Naive B cell (primary cell): ENCODE data around the gene MAP3K6. TPM values are rescaled to one million over a fixed set of nuclear protein-coding genes. Genes with fewer than 3 reads are reported as not detected.
"Not testable (repeated sequence)": the region's sequence is repeated elsewhere in the genome, so short reads cannot be mapped to it uniquely, and the experiment has no call there.

ENCODE experiments used
- ATAC-seq, 2 donors: fragments of 150-1000 bp; cut with Tn5 transposase; 2 replicates each; pipeline ENCODE4 v1.10.0; 2021; ENCODE audit warnings: low read depth in 2 of 2, mild to moderate bottlenecking in 2 of 2, moderate library complexity in 2 of 2
- DNase-seq: peaks from one replicate; pipeline ENCODE4 v3.0.0; 2022
- H3K27ac Mint-ChIP-seq, 6 donors: one replicate each; pipeline ENCODE4 v1.8.0; 2020 to 2022; ENCODE audit warnings: mild to moderate bottlenecking in 6 of 6, mixed read lengths in 6 of 6, moderate library complexity in 5 of 6, inconsistent platforms in 2 of 6
- H3K27me3 Mint-ChIP-seq, 3 donors: one replicate each; pipeline ENCODE4 v1.8.0; 2021 to 2022; ENCODE audit warnings: mixed read lengths in 3 of 3, mild to moderate bottlenecking in 1 of 3
- H3K36me3 Mint-ChIP-seq, 2 donors: one replicate each; pipeline ENCODE4 v1.8.0; 2020 to 2022; ENCODE audit warnings: mixed read lengths in 2 of 2, inconsistent platforms in 1 of 2, mild to moderate bottlenecking in 1 of 2
- H3K4me1 Mint-ChIP-seq, 3 donors: one replicate each; pipeline ENCODE4 v1.8.0; 2020 to 2022; ENCODE audit warnings: mixed read lengths in 3 of 3, inconsistent platforms in 1 of 3, mild to moderate bottlenecking in 1 of 3, moderate library complexity in 1 of 3
- H3K4me3 Mint-ChIP-seq, 8 donors: one replicate each; pipeline ENCODE4 v1.8.0; 2020 to 2022; ENCODE audit warnings: mild to moderate bottlenecking in 8 of 8, mixed read lengths in 8 of 8, moderate library complexity in 8 of 8, inconsistent platforms in 2 of 8
- H3K9me3 Mint-ChIP-seq, 7 donors: one replicate each; pipeline ENCODE4 v1.8.0; 2020 to 2022; ENCODE audit warnings: mixed read lengths in 7 of 7, mild to moderate bottlenecking in 5 of 7, inconsistent platforms in 2 of 7, moderate library complexity in 1 of 7
- polyA plus RNA-seq, 6 donors: library from polyadenylated mRNA; unstranded; fragments of 300-500 nt; fragmentation: Illumina TruSeq; gene quantifications; one replicate each; pipeline ENCODE4 v1.2.3, GENCODE V29; 2021; ENCODE audit warnings: low read depth in 6 of 6

The MAP3K6 gene
- 1 to 10 TPM in 4 of 6 donors, under 1 TPM in 1, not detected in 1; 0.80 to 2.7 (median 2.0) TPM for polyA plus RNA-seq

DNA sequence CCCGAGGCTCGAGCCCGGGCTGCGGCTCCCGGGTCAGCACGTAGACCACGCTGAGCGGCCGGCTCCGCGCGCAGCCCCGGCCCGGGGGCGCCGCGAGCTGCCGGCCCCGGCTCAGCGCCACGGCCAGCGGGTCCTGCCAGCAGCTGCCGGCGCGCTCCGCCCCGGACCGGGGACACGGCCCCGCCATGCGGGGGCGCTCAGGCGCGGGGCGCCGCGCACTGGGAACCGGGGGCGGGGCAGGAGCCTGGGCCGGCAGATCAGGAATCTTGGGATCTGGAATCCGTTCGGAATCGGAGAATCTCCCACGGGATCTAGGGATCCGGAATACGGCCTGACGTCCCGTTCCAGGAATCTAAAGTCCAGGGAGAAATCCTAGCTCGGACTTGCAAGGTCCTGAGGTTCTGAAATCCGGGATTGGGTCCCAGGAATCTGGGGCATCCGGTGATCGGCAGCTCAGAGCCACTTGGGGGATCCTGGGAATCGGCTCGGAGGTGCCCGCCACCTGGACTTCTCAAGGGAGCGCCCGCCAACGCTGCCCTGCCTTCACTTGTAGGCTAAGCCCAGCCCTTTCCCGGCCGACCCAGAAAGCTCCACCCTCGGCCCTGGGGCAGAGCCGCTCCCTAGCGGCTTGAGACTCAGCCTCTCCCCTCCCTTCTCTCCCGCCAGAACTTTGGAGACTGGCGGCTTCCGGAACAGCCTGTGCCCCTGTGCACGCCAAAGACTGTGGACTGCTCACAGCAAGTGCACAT lies at the start of gene MAP3K6:
Gene MAP3K6 (minus strand): TSS at position 551 of the 749 bp plus-strand sequence. CDS start 364 bp downstream, at position 187.
- Mint-ChIP-seq H3K4me3 (peak within 1 kb of the TSS; percentile 88 to 97 (median 92)), H3K36me3 (no peaks in the 10 kb centered on the region), H3K27me3 (no peaks in the 10 kb centered on the region), H3K27ac (peak within 1 kb of the TSS in 2 of 6 donors; percentile 75 to 89), H3K9me3 (no peaks in the 10 kb centered on the region), H3K4me1 (peaks cover 41 to 67% (median 62%) of the 10 kb centered on the region in 3 donors)
- ATAC-seq: peak; percentile 15 to 19
- DNase-seq: no peak

- Mint-ChIP-seq H3K27ac (peak overlapping the region in 1 of 6 donors; percentile 59), H3K27me3 (no peaks in the 10 kb centered on the region), H3K4me3 (no peak overlapping the region), H3K4me1 (peaks cover 27 to 42% (median 35%) of the 10 kb centered on the region in 3 donors), H3K36me3 (peaks cover 16 to 21% of the 10 kb centered on the region in 2 donors), H3K9me3 (no peaks in the 10 kb centered on the region)
- DNase-seq (no peak), ATAC-seq (no peak)
These were observed 47.3 kb upstream of the MAP3K6 start for GRCh38 chr1:27414091-27414490.

DNA sequence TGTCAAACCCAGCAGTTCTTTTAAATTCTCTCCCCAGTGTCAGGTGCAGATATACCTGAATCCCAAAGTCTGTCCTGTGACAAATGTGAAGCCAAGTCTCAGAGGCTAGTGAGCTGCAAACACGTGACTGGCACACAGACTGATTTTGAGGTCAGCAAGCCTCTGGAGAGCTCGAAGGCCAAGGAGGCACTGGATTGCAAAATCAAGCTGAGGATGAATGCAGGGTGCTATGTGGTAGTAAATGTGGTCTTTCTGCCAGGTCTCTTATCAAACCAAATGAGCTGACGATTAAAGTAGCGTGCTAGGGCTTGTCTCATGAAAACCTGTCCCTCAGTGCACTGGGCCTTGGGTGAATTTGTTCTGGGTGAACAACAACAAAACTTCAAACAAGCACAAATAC lies 46.2 kb upstream of the MAP3K6 start:
- no peak for ATAC-seq
- Mint-ChIP-seq H3K9me3 (no peaks in the 10 kb centered on the region), H3K27me3 (no peaks in the 10 kb centered on the region), H3K36me3 (peaks cover 10 to 21% of the 10 kb centered on the region in 2 donors), H3K4me1 (peaks cover 29 to 37% (median 32%) of the 10 kb centered on the region in 3 donors), H3K27ac (peak overlapping the region in 2 of 6 donors; percentile 7 to 44), H3K4me3 (no peak overlapping the region)
- no peak for DNase-seq

GRCh38 chr1:27412502-27412901 lies 45.7 kb upstream of the MAP3K6 start:
- H3K27ac Mint-ChIP-seq: peak overlapping the region in 3 of 6 donors; percentile 28 to 84 (median 47)
- peaks cover 32 to 40% (median 33%) of the 10 kb centered on the region in 3 donors for H3K4me1 Mint-ChIP-seq
- no peak for DNase-seq
- no peaks in the 10 kb centered on the region for H3K27me3 Mint-ChIP-seq
- peaks cover 10 to 21% of the 10 kb centered on the region in 2 donors for H3K36me3 Mint-ChIP-seq
- ATAC-seq: no peak
- H3K9me3 Mint-ChIP-seq: no peaks in the 10 kb centered on the region
- no peak overlapping the region for H3K4me3 Mint-ChIP-seq

DNA sequence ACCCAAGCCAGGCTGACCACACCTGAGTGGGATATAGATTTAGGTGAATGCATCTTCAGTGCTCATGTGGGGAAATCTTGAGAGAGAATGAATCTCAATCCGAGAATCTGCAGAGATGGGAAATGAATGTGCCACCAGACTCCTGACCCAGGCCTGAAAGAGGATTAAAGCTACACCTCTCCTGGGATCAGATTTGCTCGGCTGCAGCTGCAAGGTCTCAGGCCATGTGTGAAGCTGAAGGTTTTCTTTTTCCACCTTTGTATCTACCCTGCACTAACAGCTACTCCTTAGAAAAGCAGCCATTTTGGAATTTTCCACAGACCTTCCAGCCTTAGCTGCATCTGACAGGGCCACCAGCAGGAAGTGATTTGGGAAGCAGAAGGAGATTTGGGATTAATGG lies 43.9 kb upstream of the MAP3K6 start:
- Mint-ChIP-seq H3K4me3 (no peak overlapping the region), H3K9me3 (no peaks in the 10 kb centered on the region), H3K4me1 (peaks cover 24 to 48% (median 34%) of the 10 kb centered on the region in 3 donors), H3K27ac (peak overlapping the region in 5 of 6 donors; percentile 26 to 92 (median 49)), H3K36me3 (peaks cover 15 to 16% of the 10 kb centered on the region in 2 donors), H3K27me3 (no peaks in the 10 kb centered on the region)
- ATAC-seq: no peak
- DNase-seq: no peak

GRCh38 chr1:27409669-27410068 lies 42.9 kb upstream of the MAP3K6 start:
- Mint-ChIP-seq H3K4me3 (no peak overlapping the region), H3K36me3 (peaks cover 8 to 12% of the 10 kb centered on the region in 2 donors), H3K27ac (peak overlapping the region in 1 of 6 donors; percentile 90), H3K4me1 (peaks cover 18 to 45% (median 34%) of the 10 kb centered on the region in 3 donors), H3K27me3 (no peaks in the 10 kb centered on the region), H3K9me3 (no peaks in the 10 kb centered on the region)
- ATAC-seq: no peak
- no peak for DNase-seq

DNA sequence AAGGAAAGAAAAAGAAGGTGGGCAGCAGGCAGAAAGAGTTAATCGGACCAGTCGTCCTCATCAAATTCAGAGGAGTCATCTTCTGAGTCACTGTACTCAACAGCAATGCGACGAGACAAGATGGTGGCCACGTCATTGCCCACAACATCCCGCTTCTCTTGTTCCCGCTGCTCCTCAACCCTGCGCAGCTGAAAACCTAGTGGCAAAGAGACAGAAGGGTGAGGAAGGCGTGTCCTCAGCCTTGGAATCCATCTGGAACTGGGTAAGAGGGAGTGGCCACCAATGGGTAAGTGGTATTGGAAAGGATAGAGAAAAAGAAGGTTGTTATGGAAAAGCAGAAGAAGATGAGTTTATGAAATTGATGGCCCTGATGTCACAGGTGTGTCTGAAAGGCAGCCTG lies 41.4 kb upstream of the MAP3K6 start:
- H3K4me1 Mint-ChIP-seq: peaks cover 30 to 53% (median 49%) of the 10 kb centered on the region in 3 donors
- DNase-seq: no peak
- no peaks in the 10 kb centered on the region for H3K27me3 Mint-ChIP-seq
- ATAC-seq: no peak
- peaks cover 7 to 12% of the 10 kb centered on the region in 2 donors for H3K36me3 Mint-ChIP-seq
- peak overlapping the region in 4 of 6 donors; percentile 29 to 92 (median 59) for H3K27ac Mint-ChIP-seq
- peak overlapping the region in 1 of 8 donors; percentile 21 for H3K4me3 Mint-ChIP-seq
- no peaks in the 10 kb centered on the region for H3K9me3 Mint-ChIP-seq

- peak; percentile 41 to 45 for ATAC-seq
- peak; percentile 43 for DNase-seq
- Mint-ChIP-seq H3K4me1 (peaks cover 35 to 67% (median 63%) of the 10 kb centered on the region in 3 donors), H3K36me3 (peaks cover 7 to 12% of the 10 kb centered on the region in 2 donors), H3K27ac (peak overlapping the region; percentile 72 to 94 (median 85)), H3K4me3 (peak overlapping the region in 6 of 8 donors; percentile 6 to 80 (median 46))
- H3K9me3 Mint-ChIP-seq, H3K27me3 Mint-ChIP-seq: not testable (repeated sequence)
These were observed 40.0 kb upstream of the MAP3K6 start for GRCh38 chr1:27406791-27407190.

- no peaks in the 10 kb centered on the region for H3K27me3 Mint-ChIP-seq
- no peak for ATAC-seq
- H3K9me3 Mint-ChIP-seq: no peaks in the 10 kb centered on the region
- no peak for DNase-seq
- H3K4me1 Mint-ChIP-seq: peaks cover 38 to 69% (median 68%) of the 10 kb centered on the region in 3 donors
- H3K36me3 Mint-ChIP-seq: peaks cover 7 to 12% of the 10 kb centered on the region in 2 donors
- H3K4me3 Mint-ChIP-seq: peak overlapping the region in 3 of 8 donors; percentile 35 to 47 (median 42)
- H3K27ac Mint-ChIP-seq: peak overlapping the region in 5 of 6 donors; percentile 18 to 94 (median 86)
These were observed 39.6 kb upstream of the MAP3K6 start for GRCh38 chr1:27406362-27406680.

- not testable (repeated sequence) for DNase-seq, ATAC-seq, H3K36me3 Mint-ChIP-seq, H3K9me3 Mint-ChIP-seq, H3K27me3 Mint-ChIP-seq
- peak overlapping the region in 2 of 8 donors; percentile 35 to 47 for H3K4me3 Mint-ChIP-seq
- peak overlapping the region in 4 of 6 donors; percentile 51 to 94 (median 88) for H3K27ac Mint-ChIP-seq
- H3K4me1 Mint-ChIP-seq: peaks cover 43 to 69% (median 68%) of the 10 kb centered on the region in 3 donors
These were observed 39.0 kb upstream of the MAP3K6 start for GRCh38 chr1:27405598-27406361.

DNA sequence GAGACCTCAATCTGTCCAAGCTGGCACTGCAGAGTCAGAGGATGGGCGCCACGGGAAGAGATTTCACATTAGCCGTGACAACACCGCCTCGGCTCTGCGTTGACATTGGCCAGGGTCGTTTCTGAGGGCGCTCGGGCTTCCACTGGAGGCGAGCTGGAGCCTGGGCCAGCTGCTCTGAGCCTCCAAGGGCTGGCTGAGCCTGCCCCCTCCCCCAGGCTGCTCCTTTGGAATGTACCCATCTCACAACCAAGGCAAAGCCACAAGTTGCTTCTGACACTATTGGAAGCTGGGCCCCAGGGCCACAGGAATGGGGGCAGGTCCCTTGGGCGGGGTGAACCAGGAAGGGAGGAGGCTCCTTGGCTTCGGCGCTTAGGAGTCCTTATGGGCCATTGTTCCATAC lies 38.3 kb upstream of the MAP3K6 start:
- H3K27me3 Mint-ChIP-seq: no peaks in the 10 kb centered on the region
- H3K27ac Mint-ChIP-seq: peak overlapping the region in 3 of 6 donors; percentile 54 to 86 (median 63)
- no peak overlapping the region for H3K4me3 Mint-ChIP-seq
- peaks cover 4 to 7% of the 10 kb centered on the region in 2 donors for H3K36me3 Mint-ChIP-seq
- H3K9me3 Mint-ChIP-seq: no peaks in the 10 kb centered on the region
- peaks cover 46 to 72% (median 67%) of the 10 kb centered on the region in 3 donors for H3K4me1 Mint-ChIP-seq
- ATAC-seq (no peak), DNase-seq (no peak)

- Mint-ChIP-seq H3K9me3 (no peaks in the 10 kb centered on the region), H3K27me3 (no peaks in the 10 kb centered on the region), H3K4me1 (peaks cover 46 to 74% (median 72%) of the 10 kb centered on the region in 3 donors), H3K4me3 (peak overlapping the region in 6 of 8 donors; percentile 58 to 85 (median 78)), H3K36me3 (peaks cover 4 to 7% of the 10 kb centered on the region in 2 donors), H3K27ac (peak overlapping the region; percentile 86 to 96 (median 94))
- DNase-seq (no peak), ATAC-seq (peak in 1 of 2 donors; percentile 1)
These were observed 37.2 kb upstream of the MAP3K6 start for GRCh38 chr1:27403931-27404330.

- Mint-ChIP-seq H3K4me3 (peak overlapping the region; percentile 60 to 88 (median 78)), H3K27ac (peak overlapping the region; percentile 84 to 96 (median 94)), H3K9me3 (no peaks in the 10 kb centered on the region), H3K36me3 (peaks cover 4 to 7% of the 10 kb centered on the region in 2 donors), H3K4me1 (peaks cover 43 to 74% (median 66%) of the 10 kb centered on the region in 3 donors), H3K27me3 (no peaks in the 10 kb centered on the region)
- ATAC-seq: peak; percentile 68 to 79
- DNase-seq: peak; percentile 72
These were observed 36.4 kb upstream of the MAP3K6 start for GRCh38 chr1:27403065-27403726.
